Gastrocnemius medialis (tissue), 4 donors: Measurements from ENCODE around the gene UBA6. TPM values are rescaled to one million over a fixed set of nuclear protein-coding genes. Genes with fewer than 3 reads are reported as not detected.

Experiments used
- ATAC-seq, 2 donors: fragments of 150-250 bp; one replicate each; pipeline ENCODE4 v1.9.1; 2016
- DNase-seq, 2 donors: peaks; one replicate each; pipeline ENCODE4 v3.0.0-alpha.2; 2019
- H3K27ac ChIP-seq, 4 donors: fragments of 200-600 bp; sonication (generic); 1 replicate in 1 of 4; 2 replicates in 3 of 4; pipeline ENCODE4 v1.5.1; 2016 to 2018; ENCODE audit warnings: mild to moderate bottlenecking in 2 of 4, moderate library complexity in 1 of 4
- H3K27me3 ChIP-seq, 3 donors: fragments of 200-600 bp; sonication (generic) in 2 of 3; 1 replicate in 1 of 3; 2 replicates in 2 of 3; pipeline versions ENCODE4 v1.5.1 to v1.6.0; 2016 to 2019; ENCODE audit warnings: mild to moderate bottlenecking in 1 of 3, moderate library complexity in 1 of 3
- H3K36me3 ChIP-seq, 2 donors: fragments of 200-600 bp; sonication (generic) in 1 of 2; one replicate each; pipeline ENCODE4 v1.5.1; 2017 to 2018
- H3K4me1 ChIP-seq, 2 donors: fragments of 200-600 bp; sonication (generic) in 1 of 2; one replicate each; pipeline ENCODE4 v1.5.1; 2016 to 2017; ENCODE audit warnings: mild to moderate bottlenecking in 2 of 2
- H3K4me3 ChIP-seq, 4 donors: fragments of 200-600 bp; sonication (generic) in 3 of 4; 1 replicate in 1 of 4; 2 replicates in 3 of 4; pipeline ENCODE4 v1.5.1; 2016 to 2019; ENCODE audit warnings: mild to moderate bottlenecking in 2 of 4
- H3K9me3 ChIP-seq, 3 donors: fragments of 200-600 bp; sonication (generic) in 2 of 3; 1 replicate in 1 of 3; 2 replicates in 2 of 3; pipeline ENCODE4 v1.5.1; 2016 to 2019
- CTCF ChIP-seq, 5 experiments: fragments of 450-650 bp in 3 of 5; fragments of 200-600 bp in 2 of 5; sonication (generic) in 2 of 5; IDR thresholded peaks in 4 of 5; conservative IDR thresholded peaks in 1 of 5; 1 replicate in 4 of 5; 2 replicates in 1 of 5; pipeline ENCODE4 v1.5.1; 2016 to 2019; ENCODE audit warnings: antibody characterized with exemption in 5 of 5, mild to moderate bottlenecking in 3 of 5, moderate library complexity in 3 of 5
- POLR2A ChIP-seq, 2 donors: fragments of 450-650 bp; IDR thresholded peaks; one replicate each; pipeline ENCODE4 v1.6.1; 2017; ENCODE audit warnings: antibody characterized with exemption in 2 of 2, mild to moderate bottlenecking in 2 of 2, moderate library complexity in 2 of 2
- in situ Hi-C, 4 donors: fragments of 200-750 bp; cut with MboI; loops; one replicate each; pipeline versions ENCODE4 v1.15.0 to v1.8.0; 2017; ENCODE audit warnings: low sequenced_read_pairs in 4 of 4
- intact Hi-C: fragments of 100-400 bp; cut with DNase I; formaldehyde crosslinking; loops from one replicate; pipeline ENCODE4 v1.15.1; 2023; ENCODE audit warnings: low total_unique reads
- total RNA-seq, 4 donors: library from RNA; depleted of rRNA; stranded (reverse); fragments of >200 nt; gene quantifications; one replicate each; pipeline versions ENCODE4 v1.1.0 to v1.2.3, GENCODE V29; 2016

UBA6 gene
- total RNA-seq, 4 donors from 2014 or later = 38.9 to 103 (median 46.3) TPM

- no peak for DNase-seq
- H3K4me1 ChIP-seq = no peaks in the 10 kb centered on the region
- peaks cover 0 to 53% of the 10 kb centered on the region in 2 donors for H3K36me3 ChIP-seq
- H3K27ac ChIP-seq = no peak overlapping the region
- in situ Hi-C loops = no loop called here
- intact Hi-C loops = no loop called here
- no peak for TF ChIP-seq CTCF (IDR thresholded peaks at IDR 0.05 in 4 of 5, conservative IDR thresholded peaks at IDR 0.05 in 1 of 5)
- no peak for TF ChIP-seq POLR2A (IDR thresholded peaks at IDR 0.05)
- H3K27me3 ChIP-seq = no peaks in the 10 kb centered on the region
- no peak for ATAC-seq
- H3K4me3 ChIP-seq = no peak overlapping the region
- H3K9me3 ChIP-seq = no peaks in the 10 kb centered on the region
Observed at GRCh38 chr4:67632492-67632891, 68.5 kb downstream of the UBA6 start.

- H3K4me1 ChIP-seq = no peaks in the 10 kb centered on the region
- in situ Hi-C loops (no loop called here), intact Hi-C loops (loop anchor here (10.0 kb wide), 1 partner anchor 80 kb away; the partner anchor contains the start of gene CENPC)
- no peaks in the 10 kb centered on the region for H3K9me3 ChIP-seq
- no peak overlapping the region for H3K27ac ChIP-seq
- ATAC-seq (no peak), DNase-seq (no peak)
- no peaks in the 10 kb centered on the region for H3K27me3 ChIP-seq
- no peak overlapping the region for H3K4me3 ChIP-seq
- H3K36me3 ChIP-seq = peaks cover 0 to 48% of the 10 kb centered on the region in 2 donors
- TF ChIP-seq CTCF (IDR thresholded peaks at IDR 0.05 in 4 of 5, conservative IDR thresholded peaks at IDR 0.05 in 1 of 5) = no peak
- TF ChIP-seq POLR2A (IDR thresholded peaks at IDR 0.05) = no peak
Observed at GRCh38 chr4:67624939-67625338, 76.0 kb downstream of the UBA6 start.

- intact Hi-C loops (no loop called here), in situ Hi-C loops (no loop called here)
- TF ChIP-seq POLR2A (IDR thresholded peaks at IDR 0.05) = no peak
- no peak for TF ChIP-seq CTCF (IDR thresholded peaks at IDR 0.05 in 4 of 5, conservative IDR thresholded peaks at IDR 0.05 in 1 of 5)
- Histone ChIP-seq H3K4me3 (no peak overlapping the region), H3K4me1 (no peaks in the 10 kb centered on the region), H3K36me3 (peaks cover 0 to 40% of the 10 kb centered on the region in 2 donors), H3K9me3 (no peaks in the 10 kb centered on the region), H3K27ac (no peak overlapping the region), H3K27me3 (no peaks in the 10 kb centered on the region)
- DNase-seq (no peak), ATAC-seq (no peak)
Observed at GRCh38 chr4:67616478-67616877, 84.5 kb downstream of the UBA6 start.

GRCh38 chr4:67615119-67615518 is 85.8 kb downstream of the UBA6 start:
- no peak for TF ChIP-seq POLR2A (IDR thresholded peaks at IDR 0.05)
- no peak for ATAC-seq
- Histone ChIP-seq H3K4me1 (no peaks in the 10 kb centered on the region), H3K36me3 (peaks cover 0 to 29% of the 10 kb centered on the region in 2 donors), H3K9me3 (no peaks in the 10 kb centered on the region), H3K4me3 (no peak overlapping the region), H3K27me3 (no peaks in the 10 kb centered on the region), H3K27ac (no peak overlapping the region)
- intact Hi-C loops (no loop called here), in situ Hi-C loops (no loop called here)
- DNase-seq = no peak

GRCh38 chr4:67614186-67614585 is 86.8 kb downstream of the UBA6 start:
- peaks cover 0 to 20% of the 10 kb centered on the region in 2 donors for H3K36me3 ChIP-seq
- intact Hi-C loops = no loop called here
- no peak for TF ChIP-seq CTCF (IDR thresholded peaks at IDR 0.05 in 4 of 5, conservative IDR thresholded peaks at IDR 0.05 in 1 of 5)
- no peak for TF ChIP-seq POLR2A (IDR thresholded peaks at IDR 0.05)

More at GRCh38 chr4:67614186-67614585, 86.8 kb downstream of the UBA6 start:
- DNase-seq = no peak
- Histone ChIP-seq H3K4me1 (no peaks in the 10 kb centered on the region), H3K27ac (no peak overlapping the region), H3K27me3 (no peaks in the 10 kb centered on the region), H3K9me3 (no peaks in the 10 kb centered on the region), H3K4me3 (no peak overlapping the region)
- ATAC-seq = no peak
- in situ Hi-C loops = no loop called here
